NT2/D1 (cell line): ENCODE data around the gene ATP1A2.

Source experiments
- YY1 ChIP-seq: IDR thresholded peaks from 2 replicates; pipeline ENCODE4 v1.6.1; 2011; ENCODE audit not compliant: insufficient read length, insufficient read depth
- ZNF274 ChIP-seq: IDR thresholded peaks from 2 replicates; pipeline ENCODE4 v1.6.1; 2011; ENCODE audit warnings: mild to moderate bottlenecking, low read depth, low read length

DNA sequence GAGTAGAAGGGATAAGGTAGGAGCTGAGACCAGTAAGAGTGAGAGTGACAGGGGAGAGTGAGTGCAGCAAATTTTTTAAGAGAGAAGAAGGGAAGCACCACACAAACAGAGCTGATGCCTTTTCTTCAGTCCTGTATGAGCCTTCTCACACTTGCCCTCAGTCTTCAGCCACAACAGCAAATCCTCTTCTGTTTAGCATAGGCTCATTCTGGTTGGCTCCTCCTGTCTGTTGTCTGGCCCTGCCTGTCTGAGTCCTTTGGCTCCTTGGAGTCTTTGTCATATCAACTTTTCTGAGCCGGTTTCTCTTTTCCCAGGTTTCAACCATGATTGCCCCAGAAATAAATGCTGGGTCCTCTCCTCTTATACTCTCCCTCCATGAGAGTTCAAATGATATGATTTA is 62.1 kb downstream of the ATP1A2 start:
- TF ChIP-seq ZNF274 (no peak), YY1 (no peak)
